T47D (cell line): ENCODE results near the gene SLC39A3.

Experiments
- DNase-seq, 2 experiments: peaks; one replicate each; pipeline versions ENCODE4 v3.0.0 to v3.0.0-alpha.2; 2011 to 2012; ENCODE audit warnings: low read depth in 1 of 2, low spot score in 1 of 2
- JUND ChIP-seq: IDR thresholded peaks from 2 replicates; pipeline ENCODE4 v1.6.1; 2012; ENCODE audit warnings: low read depth
- in situ Hi-C: cut with HindIII; loops from 2 replicates; pipeline ENCODE4 v1.10.0; 2016; ENCODE audit warnings: low sequenced_read_pairs, low pct_unique_long_range_greater_than_20kb

Gene SLC39A3

GRCh38 chr19:2754659-2755447 lies 15.0 kb upstream of the SLC39A3 start:
- in situ Hi-C loops, result no loop called here
- DNase-seq, result no peak
- no peak for TF ChIP-seq JUND

- TF ChIP-seq JUND, result no peak
- in situ Hi-C loops, result no loop called here
- DNase-seq, result no peak
Measured at GRCh38 chr19:2751438-2751830, 11.6 kb upstream of the SLC39A3 start.

DNA sequence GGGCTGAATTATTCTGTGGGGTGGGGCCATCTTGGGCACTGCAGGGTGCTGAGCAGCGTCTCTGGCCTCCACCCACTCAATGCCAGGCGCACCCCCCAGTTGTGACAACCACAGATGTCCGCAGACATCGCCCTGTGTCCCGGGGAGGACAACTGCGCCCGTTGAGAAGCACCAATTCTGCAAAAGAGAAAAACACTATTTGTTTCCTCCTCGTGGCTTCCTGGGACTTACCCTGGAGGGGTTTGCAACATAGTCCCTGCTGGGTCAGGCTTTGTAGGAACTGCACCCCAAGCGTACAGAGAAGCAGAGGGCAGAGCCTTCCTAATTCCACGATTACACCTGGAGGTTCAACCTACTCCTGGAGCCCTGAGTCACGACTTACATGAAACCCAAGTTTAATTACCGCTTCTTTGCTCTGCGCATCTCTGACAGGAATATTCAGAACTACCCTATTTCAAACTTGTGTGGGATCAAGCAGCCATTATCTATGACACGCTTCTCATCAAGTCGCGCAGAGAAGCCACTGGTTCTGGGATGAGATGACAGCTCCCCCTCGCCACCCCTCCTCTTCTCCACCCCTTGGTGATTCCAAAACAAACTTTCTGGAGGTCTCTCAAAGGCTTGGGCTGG lies 11.1 kb upstream of the SLC39A3 start:
- TF ChIP-seq JUND, result no peak
- in situ Hi-C loops, result no loop called here
- DNase-seq, result no peak

GRCh38 chr19:2747349-2747748 lies 7.5 kb upstream of the SLC39A3 start:
- in situ Hi-C loops, result no loop called here
- no peak for TF ChIP-seq JUND
- no peak for DNase-seq

DNA sequence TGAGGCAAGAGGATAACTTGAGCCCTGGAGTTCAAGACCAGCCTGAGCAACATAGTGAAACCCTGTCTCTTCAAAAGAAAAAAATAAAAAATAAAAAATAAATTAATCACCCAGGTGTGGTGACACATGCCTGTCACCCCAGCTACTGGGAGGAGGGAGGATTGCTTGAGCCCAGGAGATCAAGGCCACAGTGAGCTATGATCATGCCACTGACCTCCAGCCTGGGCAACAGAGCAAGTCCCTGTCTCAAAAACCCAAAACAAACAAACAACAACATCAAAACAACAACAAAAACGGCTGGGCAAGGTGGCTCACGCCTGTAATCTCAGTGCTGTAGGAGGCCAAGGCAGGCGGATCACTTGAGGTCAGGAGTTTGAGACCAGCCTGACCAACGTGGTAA lies 4.3 kb upstream of the SLC39A3 start:
- DNase-seq, result no peak
- no peak for TF ChIP-seq JUND
- in situ Hi-C loops, result no loop called here

DNA sequence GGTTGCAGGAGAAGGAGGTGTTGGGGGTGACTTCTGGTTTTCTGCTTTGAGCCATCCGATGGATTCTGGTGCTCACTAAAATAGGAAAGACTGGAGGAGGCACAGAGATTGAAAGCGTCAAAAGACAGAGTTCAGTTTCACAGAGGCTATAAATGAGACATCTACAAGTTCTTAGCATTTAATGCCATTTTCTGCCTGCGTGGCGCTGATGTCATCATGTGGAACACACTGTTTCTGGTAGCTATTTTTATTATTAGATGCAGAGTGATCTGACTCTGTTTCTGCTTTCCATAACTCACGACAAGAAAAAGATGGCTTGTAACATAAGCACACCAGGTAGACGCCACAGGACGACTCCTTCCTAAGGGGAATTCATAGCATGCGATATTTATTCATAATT lies 3.3 kb upstream of the SLC39A3 start:
- in situ Hi-C loops, result no loop called here
- no peak for DNase-seq
- TF ChIP-seq JUND, result no peak

GRCh38 chr19:2740314-2740656 lies 468 bp upstream of the SLC39A3 start:
- TF ChIP-seq JUND, result no peak
- in situ Hi-C loops, result no loop called here
- DNase-seq, result no peak

DNA sequence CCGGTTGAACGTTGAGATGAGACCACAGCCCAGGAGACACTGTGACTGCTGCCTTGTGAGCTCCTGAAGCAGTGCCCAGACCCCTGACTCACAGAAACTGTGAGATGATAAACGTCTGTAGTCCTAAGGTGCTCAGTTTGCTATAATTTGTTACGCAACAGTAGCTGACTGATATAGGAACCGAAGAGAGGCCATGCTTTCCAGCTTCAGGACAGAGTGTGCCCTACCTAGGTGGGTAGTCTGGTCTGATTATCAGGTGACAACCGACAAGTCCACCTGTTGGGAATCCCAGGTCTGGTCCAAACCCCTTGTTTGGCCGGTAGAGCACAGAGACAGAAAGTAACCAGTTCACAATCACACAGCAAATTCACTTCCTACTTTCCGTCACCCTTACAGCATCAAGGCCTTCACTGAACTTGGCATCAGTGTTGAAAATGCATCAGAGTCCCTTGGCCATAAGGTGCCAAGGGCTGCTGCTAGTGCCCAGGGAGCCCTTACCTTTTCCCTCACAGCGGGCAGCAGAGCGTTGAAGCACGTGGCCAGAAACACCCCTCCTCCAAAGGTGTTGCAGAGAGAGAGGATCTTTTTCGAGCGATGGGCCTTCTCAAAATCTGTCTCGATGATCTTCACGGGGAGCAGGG lies 3.1 kb downstream of the SLC39A3 start:
- TF ChIP-seq JUND, result no peak
- in situ Hi-C loops, result no loop called here
- no peak for DNase-seq

- DNase-seq, result no peak
- in situ Hi-C loops, result no loop called here
- TF ChIP-seq JUND, result no peak
Measured at GRCh38 chr19:2735374-2735773, 4.4 kb downstream of the SLC39A3 start.

GRCh38 chr19:2734589-2735288 lies 5.1 kb downstream of the SLC39A3 start:
- TF ChIP-seq JUND, result no peak
- in situ Hi-C loops, result no loop called here
- DNase-seq, result no peak

DNA sequence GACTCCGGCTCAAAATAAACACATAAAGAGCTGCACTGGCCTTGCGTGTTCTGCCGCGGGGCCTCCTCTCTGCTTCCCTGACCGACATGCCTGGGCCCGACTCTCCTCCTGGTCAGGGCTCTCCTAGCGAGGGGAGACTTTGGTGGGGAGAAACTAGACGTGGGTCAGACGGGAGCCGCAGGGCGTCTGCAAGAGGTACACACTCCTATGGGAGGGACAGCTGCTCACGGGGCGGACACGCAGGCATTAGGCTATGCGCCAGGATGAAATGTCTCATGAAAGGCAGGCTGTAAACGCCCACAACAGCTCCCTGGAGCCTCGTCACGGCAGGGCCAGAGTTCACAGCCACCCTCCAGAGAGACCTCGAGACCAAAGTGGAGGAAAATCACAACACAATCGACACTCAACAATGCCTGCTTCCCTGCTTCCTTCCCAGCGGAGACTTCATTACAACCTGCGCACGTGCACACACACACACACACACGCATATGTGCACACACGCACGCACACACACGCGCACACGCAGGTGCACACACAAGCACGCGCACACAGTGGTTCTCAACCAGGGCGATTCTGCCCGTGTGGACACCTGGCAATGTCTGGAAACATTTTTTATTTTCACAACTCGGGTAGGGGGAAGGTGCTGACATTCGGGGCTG lies 5.8 kb downstream of the SLC39A3 start:
- no peak for TF ChIP-seq JUND
- in situ Hi-C loops, result no loop called here
- no peak for DNase-seq

GRCh38 chr19:2732883-2733282 lies 6.9 kb downstream of the SLC39A3 start:
- no peak for DNase-seq
- in situ Hi-C loops, result no loop called here
- TF ChIP-seq JUND, result no peak

GRCh38 chr19:2732157-2732725 lies 7.6 kb downstream of the SLC39A3 start:
- TF ChIP-seq JUND, result no peak
- no peak for DNase-seq
- in situ Hi-C loops, result no loop called here
